HL-60 (cell line): ENCODE measurements around the gene PHF5A.
A peak's percentile ranks its signal among the peaks of the same experiment; 100 is the strongest.

ENCODE experiments used
- DNase-seq, 2 experiments: peaks; one replicate each; pipeline ENCODE4 v3.0.0-alpha.2; 2010 to 2020; ENCODE audit warnings: low read depth in 1 of 2, low spot score in 1 of 2
- H3K27ac ChIP-seq: fragments of 250-450 bp; sonication (Bioruptor Pico); replicated peaks from 2 replicates; pipeline ENCODE4 v1.5.1; 2020; ENCODE audit warnings: mild to moderate bottlenecking, moderate library complexity
- H3K27me3 ChIP-seq: fragments of 250-450 bp; sonication (Bioruptor Pico); 2 replicates; pipeline ENCODE4 v1.5.1; 2021; ENCODE audit warnings: mild to moderate bottlenecking, moderate library complexity; ENCODE audit not compliant: insufficient read depth, poor library complexity, severe bottlenecking
- H3K4me3 ChIP-seq: replicated peaks from 2 replicates; pipeline ENCODE4 v1.5.1; 2011; ENCODE audit warnings: mild to moderate bottlenecking, control low read depth, low read length; ENCODE audit not compliant: insufficient read depth
- CTCF ChIP-seq: IDR thresholded peaks from one replicate; pipeline ENCODE4 v1.5.1; 2011; ENCODE audit warnings: low read length, control low read depth, inconsistent platforms; ENCODE audit not compliant: insufficient read depth
- GABPA ChIP-seq: IDR thresholded peaks from 2 replicates; pipeline ENCODE4 v1.6.1; 2012; ENCODE audit warnings: low read depth
- POLR2AphosphoS5 ChIP-seq: IDR thresholded peaks from 2 replicates; pipeline ENCODE4 v1.6.1; 2012; ENCODE audit warnings: low read depth
- REST ChIP-seq: IDR thresholded peaks from 2 replicates; pipeline ENCODE4 v1.6.1; 2012; ENCODE audit warnings: low read depth; ENCODE audit not compliant: insufficient replicate concordance
- SPI1 ChIP-seq: IDR thresholded peaks from 2 replicates; pipeline ENCODE4 v1.6.1; 2012; ENCODE audit warnings: low read depth, mild to moderate bottlenecking, borderline replicate concordance
- long read RNA-seq: library from polyadenylated mRNA; unstranded; transcript quantifications from one replicate; pipeline ENCODE4 v2.0.0, GENCODE V29; 2020

Gene PHF5A
- long read RNA-seq, transcript PHF5A-201 (4 exons, 1,086 nt) = major isoform, 113 of 119 reads
- long read RNA-seq, partial matches to known transcripts = 1 of 119 reads
- long read RNA-seq, other reads (novel, unspliced or antisense) = 1 of 119 reads

- peak; percentile 97 for DNase-seq
Measured at GRCh38 chr22:41468381-41469217, at the start of gene PHF5A, which contains the start of gene ACO2. Gene PHF5A, minus strand, starts transcription at chr22:41468692. Its CDS starts 39 bp downstream, at chr22:41468653. Gene ACO2, plus strand, starts transcription at chr22:41469117. Its CDS starts 30 bp downstream, at chr22:41469147.

GRCh38 chr22:41518048-41518347, 49.5 kb upstream of the PHF5A start:
- no peak for TF ChIP-seq POLR2AphosphoS5
- TF ChIP-seq SPI1 = no peak
- TF ChIP-seq REST = no peak
- TF ChIP-seq GABPA = no peak
- no peak for TF ChIP-seq CTCF
- no peak for DNase-seq

More at GRCh38 chr22:41468381-41469217, at the start of gene PHF5A, which contains the start of gene ACO2:
- Histone ChIP-seq H3K27me3 (no peaks in the 10 kb centered on the region), H3K4me3 (peak within 1 kb of the TSS; percentile 96), H3K27ac (peak within 1 kb of the TSS; percentile 100)
- TF ChIP-seq REST = peak; percentile 64
- TF ChIP-seq SPI1 = no peak; the same call in 1 of the 2 replicates
- TF ChIP-seq GABPA = peak; percentile 95
- TF ChIP-seq POLR2AphosphoS5 = peak; percentile 71

GRCh38 chr22:41517172-41518047, 48.9 kb upstream of the PHF5A start:
- DNase-seq = peak in 1 of 2 experiments; percentile 25
- H3K4me3 ChIP-seq = no peak overlapping the region
- H3K27me3 ChIP-seq = no peaks in the 10 kb centered on the region
- TF ChIP-seq CTCF (peak; percentile 75), SPI1 (no peak)
- H3K27ac ChIP-seq = no peak overlapping the region

More at GRCh38 chr22:41518048-41518347, 49.5 kb upstream of the PHF5A start:
- no peaks in the 10 kb centered on the region for H3K27me3 ChIP-seq
- H3K27ac ChIP-seq = no peak overlapping the region
- H3K4me3 ChIP-seq = no peak overlapping the region

- Histone ChIP-seq H3K27ac (no peak overlapping the region), H3K27me3 (no peaks in the 10 kb centered on the region), H3K4me3 (no peak overlapping the region)
- no peak for TF ChIP-seq POLR2AphosphoS5
- TF ChIP-seq GABPA = no peak
- TF ChIP-seq CTCF = no peak
- no peak for TF ChIP-seq SPI1
- TF ChIP-seq REST = no peak
- DNase-seq = no peak
Measured at GRCh38 chr22:41516462-41516861, 48.0 kb upstream of the PHF5A start.
